HK-2 (cell line): ENCODE results near the gene KCTD5.
"Not testable (repeated sequence)": the region's sequence is repeated elsewhere in the genome, so short reads cannot be mapped to it uniquely, and the experiment has no call there.

Experiments
- DNase-seq: peaks from one replicate; pipeline ENCODE4 v3.0.0-alpha.2; 2018; ENCODE audit not compliant: unreplicated experiment

KCTD5 gene

GRCh38 chr16:2673066-2673999 is 9.0 kb upstream of the KCTD5 start:
- peak; percentile 92 for DNase-seq

GRCh38 chr16:2675021-2675420 is 7.3 kb upstream of the KCTD5 start:
- DNase-seq: no peak

- DNase-seq: no peak
These were observed 6.6 kb upstream of the KCTD5 start for GRCh38 chr16:2675714-2676113.

- not testable (repeated sequence) for DNase-seq
These were observed 5.4 kb upstream of the KCTD5 start for GRCh38 chr16:2676937-2677336.

GRCh38 chr16:2678206-2678965 is 3.9 kb upstream of the KCTD5 start:
- not testable (repeated sequence) for DNase-seq

- not testable (repeated sequence) for DNase-seq
These were observed 2.4 kb upstream of the KCTD5 start for GRCh38 chr16:2679902-2680301.

- not testable (repeated sequence) for DNase-seq
These were observed 2.0 kb upstream of the KCTD5 start for GRCh38 chr16:2680360-2680759.

- DNase-seq: not testable (repeated sequence)
These were observed 718 bp downstream of the KCTD5 start for GRCh38 chr16:2683041-2683440.

- DNase-seq: not testable (repeated sequence)
These were observed 3.8 kb downstream of the KCTD5 start for GRCh38 chr16:2686075-2686474.

GRCh38 chr16:2686912-2687507 is 4.7 kb downstream of the KCTD5 start:
- no peak for DNase-seq

GRCh38 chr16:2687531-2688308 is 5.4 kb downstream of the KCTD5 start:
- DNase-seq: no peak

GRCh38 chr16:2689422-2689821 is 7.1 kb downstream of the KCTD5 start:
- not testable (repeated sequence) for DNase-seq

GRCh38 chr16:2689968-2690801 is 7.9 kb downstream of the KCTD5 start:
- DNase-seq: no peak

GRCh38 chr16:2690852-2691251 is 8.5 kb downstream of the KCTD5 start:
- no peak for DNase-seq

- DNase-seq: no peak
These were observed 9.3 kb downstream of the KCTD5 start for GRCh38 chr16:2691491-2692248.

- DNase-seq: no peak
These were observed 10.1 kb downstream of the KCTD5 start for GRCh38 chr16:2692251-2692947.

- DNase-seq: no peak
These were observed 10.8 kb downstream of the KCTD5 start for GRCh38 chr16:2692948-2693651.

GRCh38 chr16:2696601-2697250 is 14.4 kb downstream of the KCTD5 start:
- not testable (repeated sequence) for DNase-seq
